ENCODE measurements around the gene VPS8.

VPS8 gene

DNA sequence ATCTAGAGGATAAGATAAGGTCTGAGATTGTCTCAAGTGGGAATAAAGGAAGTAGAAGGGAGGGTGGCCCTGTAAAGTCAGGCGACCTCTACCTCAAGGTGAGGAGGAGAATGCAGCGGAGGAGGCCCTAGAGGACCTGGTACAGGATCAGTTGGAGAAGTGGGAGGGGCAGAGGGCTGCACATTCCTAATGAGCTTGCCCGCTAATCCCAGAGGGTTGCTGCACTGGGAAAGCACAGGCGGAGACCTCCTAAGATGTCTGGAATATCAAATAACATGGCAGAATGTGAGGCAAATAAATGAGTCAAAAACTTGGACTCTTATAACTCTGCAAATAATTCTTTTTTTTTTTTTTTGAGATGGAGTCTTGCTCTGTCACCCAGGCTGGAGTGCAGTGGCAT lies 30.2 kb upstream of the VPS8 start:
- no peak for DNase-seq (ENCODE audit: low spot score)

DNA sequence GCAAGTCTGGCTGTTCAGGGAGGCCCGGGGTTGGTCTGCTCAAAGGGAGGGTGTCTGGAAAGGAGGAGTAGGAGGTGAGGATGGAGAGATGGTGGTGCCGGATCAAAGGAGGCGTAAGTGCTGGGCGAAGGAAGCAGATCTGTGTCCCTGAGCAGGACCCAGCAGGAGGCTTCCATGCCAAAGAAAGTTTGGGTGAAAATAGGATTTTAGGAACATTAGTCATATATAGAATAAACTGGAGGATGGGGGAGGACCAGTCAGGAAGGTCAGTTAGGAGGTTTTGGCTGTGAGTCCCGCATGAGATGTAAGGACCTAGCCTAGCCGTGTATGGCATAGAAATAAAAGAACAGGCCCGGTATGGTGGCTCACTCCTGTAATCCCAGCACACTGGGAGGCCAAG lies 28.6 kb upstream of the VPS8 start:
- DNase-seq (ENCODE audit: low spot score): no peak

- DNase-seq (ENCODE audit: low spot score): no peak
These were observed 27.1 kb upstream of the VPS8 start for GRCh38 chr3:184784731-184785500.

DNA sequence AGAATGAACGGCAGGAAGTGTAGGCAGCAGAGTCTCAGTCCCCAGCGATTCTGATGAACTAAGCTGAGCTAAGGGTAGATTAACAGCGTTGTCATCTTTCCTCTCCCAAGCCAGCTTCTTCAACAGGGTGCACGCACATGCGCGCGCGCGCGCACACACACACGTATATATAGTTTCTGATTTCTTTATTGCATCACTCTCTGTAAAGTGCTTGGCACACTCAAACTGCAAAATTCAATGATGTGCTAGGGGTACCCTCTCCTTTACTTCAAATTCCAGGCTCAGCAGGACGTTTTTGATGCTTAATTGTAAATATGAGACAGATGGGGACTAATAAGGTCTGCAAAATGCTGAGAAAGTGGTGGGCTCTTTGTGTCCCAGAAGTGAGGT lies 26.1 kb upstream of the VPS8 start:
- no peak for DNase-seq (ENCODE audit: low spot score)

DNA sequence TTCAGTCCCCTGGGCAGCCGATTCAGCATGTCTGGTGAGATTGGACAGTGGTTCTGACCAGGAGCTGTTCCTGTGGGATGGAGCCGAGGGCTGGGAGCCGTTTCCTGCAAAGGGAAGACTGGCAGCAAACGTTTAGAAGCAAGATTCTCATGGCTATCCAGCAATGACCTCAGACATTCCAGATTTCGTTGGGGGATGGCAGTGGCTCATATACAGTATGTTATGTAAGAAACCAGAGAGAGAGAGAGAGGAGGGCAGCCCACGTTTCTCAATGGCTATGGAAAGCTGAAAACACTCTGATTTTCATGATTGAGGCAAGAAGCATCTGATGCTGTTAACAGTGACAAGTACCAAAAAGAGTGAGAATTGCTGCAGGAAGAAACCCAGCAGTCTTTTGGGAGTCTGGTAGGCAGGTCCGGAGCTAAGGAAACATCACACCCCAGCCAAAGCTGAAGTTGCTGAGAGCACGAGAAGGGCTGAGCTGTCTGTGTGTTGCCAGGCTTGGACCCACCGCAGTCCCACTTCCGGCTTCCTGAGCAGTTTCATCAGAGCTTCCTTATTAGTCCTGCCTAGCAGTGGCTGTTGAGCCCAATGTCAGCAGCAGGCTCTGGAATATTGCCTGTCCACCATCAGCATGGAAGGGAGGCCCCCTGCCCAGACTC lies 25.6 kb upstream of the VPS8 start:
- DNase-seq (ENCODE audit: low spot score): no peak

- peak; percentile 45 for DNase-seq (ENCODE audit: low spot score)
These were observed 23.2 kb upstream of the VPS8 start for GRCh38 chr3:184788751-184789150.

DNA sequence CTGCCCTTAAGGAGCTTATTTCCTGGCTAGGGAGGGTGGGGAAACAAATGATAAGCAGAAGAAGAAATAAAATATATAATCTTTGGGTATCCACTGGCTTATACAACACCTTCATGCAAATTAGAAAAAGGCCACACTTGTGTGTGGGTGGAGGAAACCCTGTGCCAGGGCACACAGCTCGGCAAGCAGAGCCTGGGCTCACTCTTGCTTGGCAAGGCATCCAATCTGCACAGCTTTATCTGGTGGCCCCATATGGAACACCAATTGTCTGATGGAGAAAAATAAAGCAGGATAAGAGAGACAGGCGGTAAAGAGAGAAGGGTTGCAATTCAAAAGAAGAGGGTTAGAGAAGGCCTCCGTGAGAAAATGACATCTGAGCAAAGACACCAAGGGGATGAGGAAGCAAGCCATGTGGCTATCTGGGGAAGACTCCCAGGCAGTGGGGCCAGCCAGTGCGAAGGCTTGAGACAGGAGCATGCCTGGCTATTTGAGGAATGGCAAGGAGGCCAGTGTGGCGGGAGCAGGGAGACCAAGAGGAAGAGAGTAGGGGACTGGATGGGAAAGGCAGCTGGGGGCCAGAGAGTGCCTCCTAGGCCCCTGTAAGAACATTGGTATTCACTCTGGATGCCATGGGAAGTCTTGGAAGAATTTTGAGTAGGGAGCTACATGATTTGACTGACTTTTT lies 22.5 kb upstream of the VPS8 start:
- DNase-seq (ENCODE audit: low spot score): peak; percentile 36

DNA sequence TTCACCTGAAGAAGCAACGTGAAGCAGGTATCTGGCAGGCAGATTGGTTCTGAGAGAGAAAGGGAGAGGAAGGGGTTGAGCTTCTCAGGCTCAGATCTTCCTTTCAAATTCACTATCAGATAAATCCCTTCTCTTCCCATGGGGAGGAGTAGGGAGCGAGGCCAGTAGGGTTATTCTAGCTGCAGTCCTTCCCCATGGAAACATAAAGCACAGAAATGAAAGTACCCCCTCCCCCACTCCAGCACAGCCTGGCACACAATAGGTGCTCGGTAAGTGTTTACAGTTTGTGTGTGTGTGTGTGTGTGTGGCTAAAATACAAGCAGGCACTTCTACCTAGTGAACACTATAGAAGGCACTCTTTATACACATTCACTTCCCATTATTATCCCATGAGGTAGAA lies 20.8 kb upstream of the VPS8 start:
- no peak for DNase-seq (ENCODE audit: low spot score)

GRCh38 chr3:184795522-184796190 lies 16.3 kb upstream of the VPS8 start:
- DNase-seq (ENCODE audit: low spot score): no peak

DNA sequence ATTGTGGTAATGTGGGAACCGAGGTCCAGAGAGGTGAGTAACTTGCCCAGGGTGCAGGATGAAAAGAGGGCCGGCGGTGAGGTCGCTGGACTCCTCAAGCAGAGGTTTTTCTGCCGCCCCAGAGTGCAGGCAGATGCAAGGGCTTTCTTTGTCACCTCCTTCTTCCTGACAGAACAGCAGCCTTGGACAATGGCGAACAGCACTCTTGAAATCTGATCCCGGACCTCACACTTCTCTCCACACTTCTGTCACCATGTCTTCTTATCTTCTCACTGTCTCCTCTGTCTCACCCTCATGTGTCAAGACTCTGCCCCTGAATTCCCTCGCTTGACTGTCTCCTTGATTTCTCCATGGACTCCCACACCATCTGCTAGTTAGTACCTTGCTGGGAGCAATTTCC lies 15.4 kb upstream of the VPS8 start:
- no peak for DNase-seq (ENCODE audit: low spot score)

GRCh38 chr3:184796954-184797353 lies 15.0 kb upstream of the VPS8 start:
- DNase-seq (ENCODE audit: low spot score): no peak

DNA sequence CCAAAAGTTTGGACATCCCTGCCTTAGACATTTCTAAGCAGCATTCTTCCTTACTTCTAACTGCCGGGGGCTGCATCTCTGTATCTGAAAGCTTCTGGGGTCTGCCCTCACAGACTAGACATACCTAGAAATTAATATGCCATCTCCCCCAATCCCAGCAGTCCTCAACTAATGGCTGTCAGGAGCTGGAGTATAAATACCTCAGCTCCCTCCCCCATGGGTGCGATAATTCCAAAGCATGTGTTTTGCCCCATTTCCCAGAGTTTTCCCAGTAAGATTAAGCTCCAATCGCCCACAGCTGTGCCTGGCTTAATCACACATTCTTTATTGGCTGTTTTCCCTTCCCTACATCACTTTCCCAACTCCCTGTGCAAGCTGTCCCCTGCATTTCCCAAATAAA lies 13.8 kb upstream of the VPS8 start:
- DNase-seq (ENCODE audit: low spot score): no peak

- DNase-seq (ENCODE audit: low spot score): no peak
These were observed 11.5 kb upstream of the VPS8 start for GRCh38 chr3:184800349-184800930.

DNA sequence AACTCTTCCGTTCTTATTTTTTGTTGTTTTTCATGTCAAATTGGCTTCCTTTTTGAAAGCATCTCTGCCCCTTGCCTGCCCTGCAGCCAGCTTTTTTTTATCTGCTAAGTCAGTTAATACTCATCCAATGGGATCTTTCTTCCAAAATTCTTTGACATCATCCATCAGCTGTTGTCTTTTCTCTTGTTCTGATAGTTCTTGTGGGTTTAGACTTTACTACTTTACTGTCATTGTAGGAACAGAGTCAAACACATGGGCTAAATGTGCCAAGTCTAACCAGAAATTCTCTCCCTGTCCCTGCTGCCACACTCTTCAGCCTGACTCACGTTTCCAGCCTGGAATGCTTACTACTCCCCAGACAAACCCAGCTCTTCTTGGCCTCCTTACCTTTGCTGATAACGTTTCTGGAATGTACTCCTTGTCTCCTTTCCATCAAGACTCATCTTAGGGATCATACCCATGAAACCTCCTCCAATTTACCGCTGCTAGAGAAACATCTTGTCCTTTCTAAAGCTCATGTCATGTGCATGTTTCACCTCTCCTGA lies 10.7 kb upstream of the VPS8 start:
- no peak for DNase-seq (ENCODE audit: low spot score)

- no peak for DNase-seq (ENCODE audit: low spot score)
These were observed 9.8 kb upstream of the VPS8 start for GRCh38 chr3:184802150-184802549.

DNA sequence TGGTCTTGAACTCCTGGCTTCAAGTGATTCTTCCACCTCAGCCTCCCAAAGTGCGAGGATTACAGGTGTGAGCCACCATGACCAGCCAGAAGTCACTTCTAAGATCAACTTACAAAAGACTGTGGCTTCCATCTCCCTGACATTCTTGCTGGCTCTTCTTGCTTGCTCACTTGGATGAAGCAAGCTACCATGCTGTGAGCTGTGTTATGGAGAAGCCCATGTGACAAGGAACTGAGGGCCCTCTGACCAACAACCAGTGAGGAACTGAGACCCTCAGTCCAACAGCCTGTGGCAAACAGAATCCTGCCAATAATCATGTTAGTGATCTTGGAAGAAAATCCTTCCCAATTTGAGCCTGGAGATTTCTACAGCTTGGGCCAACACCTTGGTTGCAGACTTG lies 7.2 kb upstream of the VPS8 start:
- DNase-seq (ENCODE audit: low spot score): no peak

DNA sequence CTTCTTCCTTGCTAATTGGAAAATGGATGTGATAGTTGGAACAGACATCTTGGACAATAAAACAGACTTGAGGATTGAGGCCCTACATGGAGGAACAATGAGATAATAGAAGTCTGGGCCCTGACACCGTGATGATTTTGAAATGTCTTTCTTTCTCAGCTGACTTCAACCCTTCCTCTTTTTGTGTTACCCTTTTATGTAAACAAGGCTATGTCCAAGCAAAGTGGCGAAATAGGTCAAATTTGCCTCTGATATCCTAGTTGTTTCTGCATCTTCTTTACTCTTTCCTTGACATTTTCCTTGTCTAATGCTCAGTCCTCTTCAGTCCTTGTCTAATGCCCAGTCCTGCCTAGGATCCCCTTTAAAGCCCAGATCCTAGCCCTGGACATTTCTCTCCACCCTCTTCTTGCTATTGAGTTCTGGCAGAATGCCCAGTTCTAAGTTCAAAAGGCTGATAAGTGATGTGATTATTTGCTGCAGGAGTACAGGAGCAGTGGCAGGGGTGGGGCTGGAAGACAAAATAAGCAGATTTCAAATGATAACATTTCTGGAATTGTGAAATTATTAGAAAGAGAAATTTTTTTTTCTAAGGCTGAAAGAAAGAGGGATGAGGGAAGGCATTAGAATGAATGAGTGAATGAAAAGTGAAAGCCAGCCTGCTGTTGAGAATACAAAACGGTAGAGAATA lies 6.5 kb upstream of the VPS8 start:
- no peak for DNase-seq (ENCODE audit: low spot score)

DNA sequence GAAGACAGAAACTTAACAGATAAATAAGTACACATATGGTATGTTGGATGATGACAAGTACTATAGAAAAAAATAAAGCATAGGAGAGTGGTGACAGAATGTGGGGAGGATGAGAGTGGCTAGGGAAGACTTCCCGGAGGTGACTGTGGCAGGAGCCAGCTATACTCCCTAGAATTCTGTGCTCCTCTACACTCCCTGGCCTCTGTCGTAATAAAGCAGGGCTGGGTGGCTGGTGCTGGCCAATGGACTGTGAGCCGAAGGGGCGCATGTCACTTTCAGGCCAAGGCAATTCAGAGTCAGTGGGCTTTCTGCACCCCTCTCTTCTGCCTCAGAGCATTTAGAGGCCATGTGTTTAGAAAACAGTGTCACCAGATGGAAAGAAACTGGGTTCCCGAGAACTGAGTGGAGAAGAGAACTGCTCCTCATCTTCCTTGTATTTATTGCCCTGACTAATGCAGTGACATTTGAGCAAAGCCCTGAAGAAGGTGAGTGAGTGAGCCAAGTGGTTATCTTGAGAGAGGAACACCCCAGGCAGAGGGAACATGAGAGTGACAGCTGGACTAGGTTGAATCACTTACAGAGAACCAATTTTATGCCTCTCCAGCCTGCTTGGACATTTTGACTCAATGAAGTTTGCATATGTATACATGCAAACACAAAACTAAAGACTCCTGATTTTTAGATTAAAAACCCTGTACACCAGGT lies 5.2 kb upstream of the VPS8 start:
- no peak for DNase-seq (ENCODE audit: low spot score)

GRCh38 chr3:184807549-184807948 lies 4.4 kb upstream of the VPS8 start:
- no peak for DNase-seq (ENCODE audit: low spot score)

- no peak for DNase-seq (ENCODE audit: low spot score)
These were observed 3.9 kb upstream of the VPS8 start for GRCh38 chr3:184808021-184808420.

GRCh38 chr3:184810146-184810545 lies 1.8 kb upstream of the VPS8 start:
- no peak for DNase-seq (ENCODE audit: low spot score)
